Skeletal muscle satellite cell (primary cell): Measurements from ENCODE around the gene CCNH.

Source experiments
- H3K27me3 ChIP-seq: 2 replicates; pipeline ENCODE4 v1.7.0; 2013; ENCODE audit warnings: low read length; ENCODE audit not compliant: control insufficient read depth, insufficient read depth
- H3K36me3 ChIP-seq: 2 replicates; pipeline ENCODE4 v1.7.0; 2013; ENCODE audit warnings: mild to moderate bottlenecking, control low read depth, low read length; ENCODE audit not compliant: insufficient read depth
- H3K4me1 ChIP-seq: 2 replicates; pipeline ENCODE4 v1.7.0; 2013; ENCODE audit warnings: low read length; ENCODE audit not compliant: control insufficient read depth, insufficient read depth
- H3K4me2 ChIP-seq: 2 replicates; pipeline ENCODE4 v1.7.0; 2013; ENCODE audit warnings: mild to moderate bottlenecking, low read length
- H3K4me3 ChIP-seq: 2 replicates; pipeline ENCODE4 v1.7.0; 2013; ENCODE audit warnings: low read length
- H3K9ac ChIP-seq: 2 replicates; pipeline ENCODE4 v1.7.0; 2013; ENCODE audit warnings: mild to moderate bottlenecking, low read depth, low read length, moderate library complexity
- H3K9me3 ChIP-seq: replicated peaks from 2 replicates; pipeline ENCODE4 v1.7.0; 2013; ENCODE audit warnings: mild to moderate bottlenecking, control low read depth, low read length

CCNH gene

DNA sequence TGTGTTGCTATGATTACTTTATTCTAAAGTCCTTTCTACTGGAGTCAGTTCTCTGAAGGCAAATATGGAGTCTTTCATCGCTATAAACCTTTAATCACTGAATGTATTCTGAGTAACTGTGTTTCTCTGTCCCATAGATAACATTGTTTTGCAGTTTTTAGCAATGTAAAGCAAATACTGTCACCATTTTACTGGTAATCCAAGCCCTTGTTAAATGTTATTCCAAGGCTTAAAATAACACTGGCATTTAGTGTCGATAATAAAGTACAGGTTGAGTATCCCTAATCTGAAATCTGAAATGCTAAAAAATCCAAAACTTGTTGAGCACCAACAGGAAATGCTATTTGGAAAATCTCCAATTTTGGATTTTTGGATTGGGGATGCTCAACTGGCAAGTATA lies 24.6 kb downstream of the CCNH start:
- Histone ChIP-seq H3K9ac (no peak overlapping the region), H3K4me3 (no peak overlapping the region), H3K4me2 (no peak overlapping the region), H3K9me3 (no peaks in the 10 kb centered on the region), H3K4me1 (peaks cover 22% of the 10 kb centered on the region), H3K27me3 (no peaks in the 10 kb centered on the region), H3K36me3 (peaks cover 86% of the 10 kb centered on the region)

DNA sequence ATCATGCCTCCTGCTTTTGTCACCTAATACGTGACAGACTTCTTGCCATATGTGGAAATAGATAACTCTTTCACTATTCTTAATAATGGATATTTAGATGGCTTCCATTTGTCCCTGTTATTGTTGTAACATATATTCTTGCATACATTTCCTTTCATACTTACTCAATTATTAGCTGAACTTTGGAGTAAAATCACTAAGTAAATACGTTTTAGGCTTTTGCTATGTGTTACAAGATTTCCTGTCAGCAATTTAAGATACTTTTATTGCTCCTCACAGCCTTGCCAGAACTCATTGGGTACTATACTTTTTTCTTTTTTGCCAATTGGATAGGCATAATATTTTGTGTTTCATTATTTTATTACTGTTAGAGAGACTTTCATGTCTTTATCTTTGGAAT lies 26.9 kb downstream of the CCNH start:
- Histone ChIP-seq H3K36me3 (peaks cover 78% of the 10 kb centered on the region), H3K4me2 (no peak overlapping the region), H3K9me3 (no peaks in the 10 kb centered on the region), H3K4me1 (peaks cover 18% of the 10 kb centered on the region), H3K27me3 (no peaks in the 10 kb centered on the region), H3K9ac (no peak overlapping the region), H3K4me3 (no peak overlapping the region)

GRCh38 chr5:87383216-87383615 lies 29.5 kb downstream of the CCNH start:
- no peak overlapping the region for H3K9ac ChIP-seq
- peaks cover 10% of the 10 kb centered on the region for H3K4me1 ChIP-seq
- H3K4me2 ChIP-seq: no peak overlapping the region
- H3K27me3 ChIP-seq: no peaks in the 10 kb centered on the region
- peaks cover 82% of the 10 kb centered on the region for H3K36me3 ChIP-seq
- no peak overlapping the region for H3K4me3 ChIP-seq
- no peaks in the 10 kb centered on the region for H3K9me3 ChIP-seq

DNA sequence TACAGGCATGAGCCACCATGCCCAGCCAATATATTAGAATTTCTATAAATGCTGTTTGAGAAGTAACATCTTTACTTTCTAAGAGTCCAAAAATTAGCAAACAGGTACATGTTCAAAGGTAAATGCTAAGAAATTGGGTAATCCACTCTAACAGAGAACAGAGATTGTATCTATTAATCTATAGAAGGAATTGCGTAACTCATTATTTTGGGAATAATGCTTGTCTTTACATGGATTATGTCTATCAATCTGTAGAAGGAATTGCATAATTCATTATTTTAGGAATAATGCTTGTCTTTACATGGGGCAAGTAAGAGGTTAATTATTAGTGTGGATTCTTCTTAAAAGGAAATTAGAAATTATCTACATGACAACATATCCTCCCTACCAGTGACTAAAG lies 30.5 kb downstream of the CCNH start:
- no peaks in the 10 kb centered on the region for H3K27me3 ChIP-seq
- no peak overlapping the region for H3K4me3 ChIP-seq
- no peak overlapping the region for H3K4me2 ChIP-seq
- H3K36me3 ChIP-seq: peaks cover 73% of the 10 kb centered on the region
- peaks cover 10% of the 10 kb centered on the region for H3K4me1 ChIP-seq
- H3K9ac ChIP-seq: no peak overlapping the region
- no peaks in the 10 kb centered on the region for H3K9me3 ChIP-seq

GRCh38 chr5:87372705-87373104 lies 40.0 kb downstream of the CCNH start:
- Histone ChIP-seq H3K27me3 (no peaks in the 10 kb centered on the region), H3K9me3 (no peaks in the 10 kb centered on the region), H3K36me3 (peaks cover 65% of the 10 kb centered on the region)

GRCh38 chr5:87369431-87369830 lies 43.3 kb downstream of the CCNH start:
- no peaks in the 10 kb centered on the region for H3K27me3 ChIP-seq
- H3K4me2 ChIP-seq: no peak overlapping the region
- no peaks in the 10 kb centered on the region for H3K9me3 ChIP-seq
- H3K36me3 ChIP-seq: peaks cover 65% of the 10 kb centered on the region
- H3K4me3 ChIP-seq: no peak overlapping the region
- no peak overlapping the region for H3K9ac ChIP-seq
- no peaks in the 10 kb centered on the region for H3K4me1 ChIP-seq

More at GRCh38 chr5:87372705-87373104, 40.0 kb downstream of the CCNH start:
- Histone ChIP-seq H3K4me2 (no peak overlapping the region), H3K4me1 (no peaks in the 10 kb centered on the region), H3K9ac (no peak overlapping the region), H3K4me3 (no peak overlapping the region)

DNA sequence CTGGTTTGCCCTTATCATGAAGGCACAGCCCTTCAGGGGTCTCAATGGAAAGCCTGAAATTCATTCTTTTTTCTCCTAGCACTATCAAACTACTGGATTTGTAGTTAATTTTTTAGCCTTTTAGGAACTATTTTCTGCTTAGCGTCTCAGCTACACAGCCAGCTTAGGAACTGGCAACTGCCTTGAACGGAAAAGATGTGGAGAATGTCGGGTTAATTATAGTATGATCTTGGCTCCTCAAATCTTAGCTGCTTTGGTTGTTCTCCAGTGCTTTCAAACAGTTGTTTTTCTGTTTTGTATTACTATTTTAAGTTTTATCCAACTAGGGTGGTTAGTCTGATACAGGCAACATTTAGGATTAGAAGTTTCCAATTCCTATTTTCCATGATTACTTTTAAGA lies 44.1 kb downstream of the CCNH start:
- H3K9me3 ChIP-seq: no peaks in the 10 kb centered on the region
- H3K9ac ChIP-seq: no peak overlapping the region

GRCh38 chr5:87367243-87367642 lies 45.5 kb downstream of the CCNH start:
- no peaks in the 10 kb centered on the region for H3K9me3 ChIP-seq
- H3K4me1 ChIP-seq: no peaks in the 10 kb centered on the region
- no peaks in the 10 kb centered on the region for H3K27me3 ChIP-seq
- H3K9ac ChIP-seq: no peak overlapping the region
- peaks cover 64% of the 10 kb centered on the region for H3K36me3 ChIP-seq
- no peak overlapping the region for H3K4me2 ChIP-seq
- no peak overlapping the region for H3K4me3 ChIP-seq

More for the DNA sequence above, 44.1 kb downstream of the CCNH start:
- Histone ChIP-seq H3K4me2 (no peak overlapping the region), H3K4me1 (no peaks in the 10 kb centered on the region), H3K36me3 (peaks cover 73% of the 10 kb centered on the region), H3K27me3 (no peaks in the 10 kb centered on the region), H3K4me3 (no peak overlapping the region)

GRCh38 chr5:87361536-87362213 lies 51.1 kb downstream of the CCNH start:
- peaks cover 45% of the 10 kb centered on the region for H3K36me3 ChIP-seq
- H3K27me3 ChIP-seq: no peaks in the 10 kb centered on the region
- no peak overlapping the region for H3K4me2 ChIP-seq

DNA sequence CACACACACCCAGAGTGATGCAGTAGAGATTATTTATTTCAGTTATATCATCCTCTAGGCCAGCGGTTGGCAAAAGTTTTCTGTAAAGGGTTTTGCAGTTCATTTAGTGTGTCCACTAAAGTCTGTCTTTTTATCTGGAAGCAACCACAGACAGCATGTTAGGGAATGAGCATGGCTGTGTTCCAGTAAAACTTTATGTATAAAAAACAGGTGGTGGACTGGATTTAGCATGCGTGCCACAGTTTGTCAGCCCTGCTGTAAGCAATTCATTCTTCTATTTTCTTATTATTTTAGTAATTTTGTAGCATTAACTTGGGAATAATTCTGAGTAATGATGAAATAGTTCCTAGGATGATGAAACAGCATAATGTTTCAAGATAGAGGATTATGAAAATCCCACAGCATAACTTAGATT lies 51.7 kb downstream of the CCNH start:
- no peaks in the 10 kb centered on the region for H3K9me3 ChIP-seq
- no peak overlapping the region for H3K4me2 ChIP-seq
- no peaks in the 10 kb centered on the region for H3K27me3 ChIP-seq
- H3K4me3 ChIP-seq: no peak overlapping the region
- H3K36me3 ChIP-seq: peaks cover 42% of the 10 kb centered on the region
- H3K4me1 ChIP-seq: peaks cover 5% of the 10 kb centered on the region
- H3K9ac ChIP-seq: no peak overlapping the region

More at GRCh38 chr5:87361536-87362213, 51.1 kb downstream of the CCNH start:
- H3K4me1 ChIP-seq: peaks cover 5% of the 10 kb centered on the region
- no peak overlapping the region for H3K9ac ChIP-seq
- H3K9me3 ChIP-seq: no peaks in the 10 kb centered on the region
- H3K4me3 ChIP-seq: no peak overlapping the region

DNA sequence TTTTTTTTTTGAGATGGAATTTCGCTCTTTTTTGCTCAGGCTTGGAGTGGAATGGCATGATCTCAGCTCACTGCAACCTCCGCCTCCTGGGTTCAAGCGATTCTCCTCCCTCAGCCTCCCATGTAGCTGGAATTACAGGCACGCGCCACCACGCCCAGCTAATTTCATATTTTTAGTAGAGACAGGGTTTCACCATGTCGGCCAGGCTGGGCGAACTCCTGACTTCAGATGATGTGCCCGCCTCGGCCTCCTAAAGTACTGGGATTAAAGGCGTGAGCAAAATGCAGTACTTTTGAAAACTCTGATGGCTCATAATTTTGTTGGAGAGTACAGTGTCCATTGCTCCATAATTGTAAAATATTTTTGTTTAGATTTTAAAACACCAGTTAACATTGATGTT lies 52.6 kb downstream of the CCNH start:
- peaks cover 5% of the 10 kb centered on the region for H3K4me1 ChIP-seq
- no peak overlapping the region for H3K4me2 ChIP-seq
- H3K4me3 ChIP-seq: no peak overlapping the region
- peaks cover 46% of the 10 kb centered on the region for H3K36me3 ChIP-seq
- H3K9me3 ChIP-seq: no peaks in the 10 kb centered on the region
- H3K9ac ChIP-seq: no peak overlapping the region
- no peaks in the 10 kb centered on the region for H3K27me3 ChIP-seq

DNA sequence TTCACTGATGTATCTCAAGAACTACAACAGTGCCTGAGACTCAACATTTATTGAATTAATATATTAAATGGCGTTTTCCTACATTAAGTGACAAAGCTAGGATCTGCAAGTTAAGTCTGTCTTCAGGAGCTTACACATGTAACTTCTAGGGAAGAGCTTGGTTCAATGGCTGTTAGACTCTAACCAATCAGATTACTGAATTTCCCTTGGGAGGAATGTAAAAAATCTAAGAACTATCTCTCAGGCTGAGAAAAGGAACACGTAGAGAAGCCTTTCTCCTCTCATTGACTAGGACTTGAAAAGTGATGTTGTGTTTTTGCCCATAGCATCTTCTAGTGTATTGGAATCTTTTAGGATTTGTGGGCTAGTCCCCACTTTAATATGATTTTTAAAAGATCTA lies 53.6 kb downstream of the CCNH start:
- Histone ChIP-seq H3K4me3 (no peak overlapping the region), H3K4me1 (peaks cover 5% of the 10 kb centered on the region), H3K9ac (no peak overlapping the region), H3K4me2 (no peak overlapping the region), H3K9me3 (no peaks in the 10 kb centered on the region), H3K36me3 (peaks cover 48% of the 10 kb centered on the region), H3K27me3 (no peaks in the 10 kb centered on the region)
